Measurements from ENCODE around the gene CLSTN2.

- TF ChIP-seq CTCF (IDR thresholded peaks at IDR 0.05; ENCODE audit: insufficient read depth, low read depth, low read length) (no peak), EZH2 (IDR thresholded peaks at IDR 0.05; ENCODE audit: insufficient read depth, low read length) (no peak)
Observed at GRCh38 chr3:140250945-140251344, 316.0 kb downstream of the CLSTN2 start.
